ENCODE measurements around the gene ITGA5.

GRCh38 chr12:54349679-54350078 is 69.4 kb downstream of the ITGA5 start:
- TF ChIP-seq EZH2 (IDR thresholded peaks at IDR 0.05; ENCODE audit: insufficient read depth, poor library complexity, severe bottlenecking) (no peak), EZH2phosphoT487 (IDR thresholded peaks at IDR 0.05; ENCODE audit: insufficient read depth, low read depth) (no peak)
